Activated CD4-positive, CD25-positive, alpha-beta regulatory T cell treated with anti-CD3 and anti-CD28 coated beads, Interleukin-2, amount 50 U/mL, for 72 hours (primary cell): Measurements from ENCODE around the gene CT45A9.
"Not testable (repeated sequence)": the region's sequence is repeated elsewhere in the genome, so short reads cannot be mapped to it uniquely, and the experiment has no call there.

Experiments
- DNase-seq: peaks from one replicate; pipeline ENCODE4 v3.0.0; 2021

The CT45A9 gene

GRCh38 chrX:135871712-135872111 lies at the start of gene CT45A9:
Gene CT45A9, minus strand, starts transcription at chrX:135871812. Its CDS starts 3,751 bp downstream, at chrX:135868061.
- not testable (repeated sequence) for DNase-seq

DNA sequence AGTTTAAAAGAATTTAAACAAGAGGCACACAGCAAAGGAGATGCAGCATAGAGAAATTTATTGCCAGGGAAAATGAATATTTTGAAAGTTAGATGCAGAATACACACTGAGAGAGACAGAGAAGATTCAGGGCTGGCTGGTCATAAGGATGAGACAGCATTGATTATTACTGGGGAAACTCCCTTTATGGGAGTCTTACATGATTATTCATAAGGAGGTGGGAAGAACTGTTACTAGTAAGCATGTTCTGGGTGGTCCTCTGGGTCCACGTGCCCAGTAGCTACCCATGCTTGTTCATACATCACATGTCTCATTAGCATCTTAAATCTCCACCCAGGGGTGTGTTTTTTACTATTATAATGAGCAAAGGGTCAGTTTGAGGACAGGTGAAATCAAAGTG lies 48.9 kb upstream of the CT45A9 start:
- DNase-seq = not testable (repeated sequence)

- DNase-seq = no peak
These were observed 42.8 kb upstream of the CT45A9 start for GRCh38 chrX:135914404-135914803.

- no peak for DNase-seq
These were observed 38.6 kb upstream of the CT45A9 start for GRCh38 chrX:135910251-135910650.

GRCh38 chrX:135893294-135893817 lies 21.7 kb upstream of the CT45A9 start, which contains the start of the genes CT45A10 and SAGE1:
Gene CT45A10, minus strand, starts transcription at chrX:135893444. Its CDS starts 8,100 bp downstream, at chrX:135885344.
Gene SAGE1, plus strand, starts transcription at chrX:135893716. Its CDS starts 2,527 bp downstream, at chrX:135896243.
- no peak for DNase-seq

DNA sequence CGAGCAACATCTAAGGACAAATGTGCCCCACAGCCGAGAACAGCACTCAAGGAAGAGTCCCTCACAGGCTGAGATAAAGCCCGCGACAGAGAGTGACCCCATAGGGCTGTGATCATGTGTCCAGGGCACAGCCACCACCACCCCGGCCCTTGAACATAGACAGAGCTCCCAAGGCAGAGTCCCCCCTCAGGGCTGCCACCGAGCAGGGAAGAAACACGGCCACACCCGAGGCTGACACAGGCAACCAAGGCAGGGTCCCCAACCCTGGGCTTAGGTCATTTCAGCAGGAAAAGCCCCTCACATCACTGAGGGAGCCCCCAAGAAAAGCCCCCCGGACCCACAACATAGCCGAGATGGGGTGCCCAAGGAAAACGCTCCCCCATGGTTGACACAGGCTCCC lies 21.2 kb upstream of the CT45A9 start:
- no peak for DNase-seq

DNA sequence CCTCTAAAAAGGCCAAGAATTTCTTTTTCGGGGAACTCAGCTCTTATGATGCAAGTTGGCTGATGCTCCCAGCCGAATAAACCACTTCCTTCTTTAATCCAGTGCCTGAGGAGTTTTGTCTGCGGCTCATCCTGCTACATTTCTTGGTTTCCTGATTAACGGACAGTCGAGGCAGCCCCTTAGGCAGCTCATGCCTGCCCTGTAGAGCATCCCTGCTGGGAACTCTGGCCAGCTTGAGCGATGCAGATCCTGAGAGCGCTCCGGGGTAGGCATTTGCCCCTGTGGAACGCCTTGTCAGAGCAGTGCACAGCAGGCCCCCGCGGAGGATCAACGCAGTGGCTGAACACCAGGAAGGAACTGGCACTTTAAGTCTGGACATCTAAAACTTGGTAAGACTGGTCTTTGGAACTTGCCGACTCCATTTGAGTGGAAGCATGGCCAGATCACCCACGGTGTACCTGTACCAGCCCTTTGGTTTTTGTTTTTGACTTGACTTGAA lies 18.5 kb upstream of the CT45A9 start:
- no peak for DNase-seq

DNA sequence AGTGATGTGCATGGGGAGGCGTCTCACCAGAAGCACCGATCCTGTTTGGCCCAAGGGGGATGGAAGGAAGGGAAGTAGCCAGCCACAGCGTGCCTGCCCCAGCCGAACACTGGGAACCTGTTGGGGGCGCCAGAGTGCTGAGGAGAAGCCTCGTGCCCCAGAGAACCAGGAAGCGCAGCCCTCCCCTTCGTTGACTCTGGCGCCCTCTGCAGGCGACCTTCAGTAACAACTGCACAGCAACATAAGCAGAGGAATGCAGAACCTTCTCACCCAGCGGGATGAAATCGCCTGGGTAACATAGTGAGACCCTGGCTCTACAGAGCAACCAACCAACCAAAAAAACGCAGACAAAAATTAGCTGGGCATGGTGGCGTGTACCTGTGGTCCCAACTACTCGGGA lies 17.4 kb upstream of the CT45A9 start:
- DNase-seq = peak; percentile 59

DNA sequence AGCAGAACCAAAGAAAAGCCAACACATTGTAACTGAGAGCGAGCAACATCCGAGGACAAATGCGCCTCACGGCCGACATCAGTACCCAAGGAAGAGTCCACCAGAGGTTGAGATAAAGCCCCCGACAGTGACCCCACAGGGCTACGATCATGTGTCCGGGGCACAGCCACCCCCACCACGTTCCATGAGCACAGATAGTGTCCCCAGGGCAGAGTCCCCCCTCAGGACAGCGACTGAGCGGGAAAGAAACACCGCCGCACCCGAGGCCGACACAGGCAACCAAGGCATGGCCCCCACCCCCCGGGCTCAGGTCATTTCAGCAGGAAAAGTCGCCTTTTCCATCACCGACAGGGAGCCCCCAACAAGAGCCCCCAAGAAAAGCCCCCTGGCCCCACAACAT lies 16.6 kb upstream of the CT45A9 start:
- DNase-seq = not testable (repeated sequence)

- not testable (repeated sequence) for DNase-seq
These were observed 11.1 kb upstream of the CT45A9 start for GRCh38 chrX:135882741-135883140.

- DNase-seq = not testable (repeated sequence)
These were observed 17.2 kb downstream of the CT45A9 start, which contains the start of gene CT45A8 for GRCh38 chrX:135854438-135854837. Gene CT45A8, minus strand, starts transcription at chrX:135854538. Its CDS starts 3,755 bp downstream, at chrX:135850783.

DNA sequence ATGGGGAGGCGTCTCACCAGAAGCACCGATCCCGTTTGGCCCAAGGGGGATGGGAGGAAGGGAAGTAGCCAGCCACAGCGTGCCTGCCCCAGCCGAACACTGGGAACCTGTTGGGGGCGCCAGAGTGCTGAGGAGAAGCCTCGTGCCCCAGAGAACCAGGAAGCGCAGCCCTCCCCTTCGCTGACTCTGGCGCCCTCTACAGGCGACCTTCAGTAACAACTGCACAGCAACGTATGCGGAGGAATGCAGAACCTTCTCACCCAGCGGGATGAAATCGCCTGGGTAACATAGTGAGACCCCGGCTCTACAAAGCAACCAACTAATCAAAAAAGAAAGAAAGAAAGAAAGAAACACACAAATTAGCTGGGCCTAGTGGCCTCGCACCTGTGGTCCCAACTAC lies 34.4 kb downstream of the CT45A9 start, which contains the start of gene CT45A7:
CT45A7 (minus strand) TSS at position 101 of the 400 bp plus-strand sequence. CDS start 3,747 bp downstream, outside the sequence.
- DNase-seq = not testable (repeated sequence)

- DNase-seq = not testable (repeated sequence)
These were observed 51.7 kb downstream of the CT45A9 start, which contains the start of gene CT45A2 for GRCh38 chrX:135819912-135820311. Gene CT45A2, minus strand, starts transcription at chrX:135820012. Its CDS starts 3,747 bp downstream, at chrX:135816265.
